ENCODE measurements around the gene ROCK2. TPM values are rescaled to one million over a fixed set of nuclear protein-coding genes. Genes with fewer than 3 reads are reported as not detected.

The ROCK2 gene
- total and polyA plus RNA-seq, 2 of the 13 experiments (the other 11 are each of a cell fraction or from before 2014, with no cell fraction given) = 38.1 to 119 TPM

- no peak for TF ChIP-seq ZNF350 (CRISPR knock-in tag; IDR thresholded peaks at IDR 0.05; ENCODE audit: borderline replicate concordance, low read depth)
- no peak; the same call in 1 of the 2 replicates for TF ChIP-seq ARID2 (CRISPR knock-in tag; IDR thresholded peaks at IDR 0.05; ENCODE audit: borderline replicate concordance)
- TF ChIP-seq JARID2 (CRISPR knock-in tag; IDR thresholded peaks at IDR 0.05; ENCODE audit: insufficient replicate concordance) = peak; percentile 31
- TF ChIP-seq ZNF326 (CRISPR knock-in tag; IDR thresholded peaks at IDR 0.05; ENCODE audit: borderline replicate concordance) = no peak
- TF ChIP-seq ZNF441 (CRISPR knock-in tag; IDR thresholded peaks at IDR 0.05; ENCODE audit: borderline replicate concordance) = peak; percentile 40; the same call in 1 of the 2 replicates
- no peak for TF ChIP-seq SUZ12 (IDR thresholded peaks at IDR 0.05; ENCODE audit: low read depth, low read length)
These were observed 19.6 kb upstream of the ROCK2 start (continued) for GRCh38 chr2:11363868-11364564.

DNA sequence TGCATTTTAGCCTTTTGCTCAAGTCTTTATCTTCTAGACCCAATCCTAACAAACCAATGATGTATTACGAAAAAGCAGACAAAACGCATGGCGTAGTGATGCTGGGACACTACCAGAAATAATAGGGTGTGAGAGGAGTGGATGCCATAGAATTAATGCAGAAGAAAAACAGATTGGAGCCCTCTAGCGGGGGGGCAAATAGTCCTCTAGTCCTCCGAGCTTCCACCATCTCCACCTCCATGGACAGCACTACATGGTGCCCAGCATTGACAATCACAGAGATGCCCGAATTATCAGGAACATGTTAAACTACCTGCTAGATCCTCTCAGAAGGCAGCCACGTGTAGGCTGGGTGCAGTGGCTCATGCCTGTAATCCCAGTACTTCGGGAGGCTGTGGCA, 15.4 kb upstream of the ROCK2 start:
- intact Hi-C loops (cut with micrococcal nuclease; ENCODE audit: unreplicated experiment) = loop anchor here (10.0 kb wide), 1 partner anchor 175 kb away; the partner anchor contains the start of gene GREB1
- ATAC-seq = no peak
- peaks cover 67% of the 10 kb centered on the region for H3K79me2 ChIP-seq (ENCODE audit: insufficient read depth, low read length)
- peak; percentile 13; the same call in 1 of the 2 replicates for TF ChIP-seq RBFOX2 (IDR thresholded peaks at IDR 0.05; ENCODE audit: low read depth, low read length)
- TF ChIP-seq NR2C2 (CRISPR knock-in tag; IDR thresholded peaks at IDR 0.05; ENCODE audit: borderline replicate concordance) = no peak
- no peak for TF ChIP-seq SALL2 (CRISPR knock-in tag; IDR thresholded peaks at IDR 0.05)
- 0 out of 2 replicates have a peak, but pooled peaks have one; percentile 36 for TF ChIP-seq HNF4A (CRISPR knock-in tag; IDR thresholded peaks at IDR 0.05)
- TF ChIP-seq SAFB2 (CRISPR knock-in tag; IDR thresholded peaks at IDR 0.05; ENCODE audit: borderline replicate concordance, low read depth) = no peak
- no peak for TF ChIP-seq ZNF678 (CRISPR knock-in tag; IDR thresholded peaks at IDR 0.05)
- no peak for TF ChIP-seq NCOA5 (CRISPR knock-in tag; IDR thresholded peaks at IDR 0.05)
- peak; percentile 18; the same call in 1 of the 2 replicates for TF ChIP-seq POLR2AphosphoS5 (IDR thresholded peaks at IDR 0.05; ENCODE audit: low read depth, low read length)
- TF ChIP-seq ZNF878 (CRISPR knock-in tag; IDR thresholded peaks at IDR 0.05) = no peak
- TF ChIP-seq ZSCAN29 (CRISPR knock-in tag; conservative IDR thresholded peaks at IDR 0.05) = no peak
- TF ChIP-seq, protein P1, sequence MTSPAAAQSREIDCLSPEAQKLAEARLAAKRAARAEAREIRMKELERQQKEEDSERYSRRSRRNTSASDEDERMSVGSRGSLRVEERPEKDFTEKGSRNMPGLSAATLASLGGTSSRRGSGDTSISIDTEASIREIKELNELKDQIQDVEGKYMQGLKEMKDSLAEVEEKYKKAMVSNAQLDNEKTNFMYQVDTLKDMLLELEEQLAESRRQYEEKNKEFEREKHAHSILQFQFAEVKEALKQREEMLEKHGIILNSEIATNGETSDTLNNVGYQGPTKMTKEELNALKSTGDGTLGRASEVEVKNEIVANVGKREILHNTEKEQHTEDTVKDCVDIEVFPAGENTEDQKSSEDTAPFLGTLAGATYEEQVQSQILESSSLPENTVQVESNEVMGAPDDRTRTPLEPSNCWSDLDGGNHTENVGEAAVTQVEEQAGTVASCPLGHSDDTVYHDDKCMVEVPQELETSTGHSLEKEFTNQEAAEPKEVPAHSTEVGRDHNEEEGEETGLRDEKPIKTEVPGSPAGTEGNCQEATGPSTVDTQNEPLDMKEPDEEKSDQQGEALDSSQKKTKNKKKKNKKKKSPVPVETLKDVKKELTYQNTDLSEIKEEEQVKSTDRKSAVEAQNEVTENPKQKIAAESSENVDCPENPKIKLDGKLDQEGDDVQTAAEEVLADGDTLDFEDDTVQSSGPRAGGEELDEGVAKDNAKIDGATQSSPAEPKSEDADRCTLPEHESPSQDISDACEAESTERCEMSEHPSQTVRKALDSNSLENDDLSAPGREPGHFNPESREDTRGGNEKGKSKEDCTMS (CRISPR knock-in tag; conservative IDR thresholded peaks at IDR 0.05) = no peak
- TF ChIP-seq GZF1 (CRISPR knock-in tag; IDR thresholded peaks at IDR 0.05) = no peak
- TF ChIP-seq ZNF3 (CRISPR knock-in tag; IDR thresholded peaks at IDR 0.05) = no peak
- TF ChIP-seq HINFP (CRISPR knock-in tag; IDR thresholded peaks at IDR 0.05; ENCODE audit: low read depth) = no peak
- no peak for TF ChIP-seq MLLT10 (CRISPR knock-in tag; IDR thresholded peaks at IDR 0.05)

More for the DNA sequence above, 15.4 kb upstream of the ROCK2 start:
- peaks cover 0 to 10% of the 10 kb centered on the region in 2 experiments; a peak in 3 of 5 replicates for H3K36me3 ChIP-seq (replicated peaks in 1 of 2; ENCODE audit: control insufficient read depth in 1 of 2, insufficient read depth in 2 of 2, low read length in 2 of 2)
- 90% methylated on average over 8 of the region's 8 CpGs for WGBS (ENCODE audit: low lambda C conversion rate)
- H2AFZ ChIP-seq (ENCODE audit: low read length) = no peak overlapping the region
- H3K9ac ChIP-seq (ENCODE audit: insufficient read depth, low read depth, low read length) = peak overlapping the region; percentile 1; the same call in 1 of the 2 replicates
- FAIRE-seq (no peak), DNase-seq (ENCODE audit: low spot score) (no peak)
- H3K4me1 ChIP-seq (ENCODE audit: insufficient read depth, low read length) = peaks cover 86% of the 10 kb centered on the region
- no peaks in the 10 kb centered on the region for H4K20me1 ChIP-seq (ENCODE audit: insufficient read depth, low read length)
- H3K4me2 ChIP-seq (ENCODE audit: low read depth, low read length) = peak overlapping the region; percentile 16; the same call in 1 of the 2 replicates
- CTCF ChIA-PET (ENCODE audit: low intra/inter-chr PET ratio, low total read pairs) = no interaction called here
- H3K27me3 ChIP-seq (ENCODE audit: control insufficient read depth in 1 of 2, insufficient read depth in 2 of 2, low read length in 2 of 2) = no peaks in the 10 kb centered on the region; a peak in 1 of 5 replicates
- H3K4me3 ChIP-seq (replicated peaks in 1 of 3; ENCODE audit: insufficient read depth in 1 of 3, low read depth in 2 of 3, low read length in 3 of 3) = no peak overlapping the region
- POLR2A ChIA-PET = interaction anchor here (1.3 to 9.7 kb wide), 2 partner anchors 9 to 17 kb away, joined by 3 to 465 read pairs; partner anchors contain the start of gene ROCK2
- in situ Hi-C loops (cut with HindIII; ENCODE audit: extremely low pct_ligation_motif_present, low pct_unique_long_range_greater_than_20kb) = no loop called here
- no TSS peak for BruUV-seq (replicated peaks)
- H3K27ac ChIP-seq (ENCODE audit: extremely low read length, insufficient read depth, low read length) = peak overlapping the region; percentile 45
- no peaks in the 10 kb centered on the region for H3K9me3 ChIP-seq (ENCODE audit: low read length)

All from HepG2 (cell line).